ENCODE results near the gene PBX1.
"Not testable (repeated sequence)": the region's sequence is repeated elsewhere in the genome, so short reads cannot be mapped to it uniquely, and the experiment has no call there.

PBX1 gene

DNA sequence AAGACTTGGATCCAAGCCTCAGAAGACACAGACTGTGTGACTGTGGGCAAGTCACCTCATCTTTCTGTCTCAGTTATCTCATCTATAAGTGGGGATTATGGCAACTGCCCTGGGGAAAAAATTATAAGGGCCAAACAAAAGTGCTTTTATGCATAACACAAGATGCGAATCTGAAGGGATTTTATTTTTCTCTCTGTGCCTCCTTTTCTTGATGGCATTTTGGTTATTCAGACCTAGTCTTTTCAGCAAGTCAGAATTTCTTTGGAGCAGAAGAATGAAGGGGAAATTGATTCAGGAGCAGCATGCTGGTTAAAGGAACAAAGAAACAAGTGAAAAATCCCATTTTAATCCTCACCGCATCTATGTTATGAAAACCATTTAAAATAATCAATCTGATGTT is 86.9 kb downstream of the PBX1 start:
- DNase-seq: no peak

GRCh38 chr1:164647211-164647610 is 88.2 kb downstream of the PBX1 start:
- no peak for DNase-seq

DNA sequence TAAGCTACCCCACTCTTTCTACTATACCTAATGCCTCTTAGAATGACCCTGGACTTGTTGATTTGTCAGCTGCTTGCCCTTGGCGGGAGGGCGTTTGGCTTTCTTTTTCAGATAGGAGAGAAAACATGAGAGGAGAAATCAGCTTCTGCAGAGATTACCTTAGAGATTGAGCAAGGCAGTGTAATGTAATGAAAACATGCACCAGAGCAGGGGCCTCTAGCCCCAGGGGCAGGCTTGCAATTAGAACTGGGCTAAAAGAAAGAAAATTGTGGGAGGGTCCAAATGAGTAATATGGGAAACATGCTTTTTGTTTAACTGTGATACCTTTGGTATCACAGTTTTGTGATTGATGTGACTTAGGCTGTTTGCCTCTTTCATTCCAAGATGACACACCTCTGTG is 89.7 kb downstream of the PBX1 start:
- DNase-seq: no peak

GRCh38 chr1:164649146-164649545 is 90.2 kb downstream of the PBX1 start:
- no peak for DNase-seq

GRCh38 chr1:164650531-164650930 is 91.5 kb downstream of the PBX1 start:
- DNase-seq: no peak

DNA sequence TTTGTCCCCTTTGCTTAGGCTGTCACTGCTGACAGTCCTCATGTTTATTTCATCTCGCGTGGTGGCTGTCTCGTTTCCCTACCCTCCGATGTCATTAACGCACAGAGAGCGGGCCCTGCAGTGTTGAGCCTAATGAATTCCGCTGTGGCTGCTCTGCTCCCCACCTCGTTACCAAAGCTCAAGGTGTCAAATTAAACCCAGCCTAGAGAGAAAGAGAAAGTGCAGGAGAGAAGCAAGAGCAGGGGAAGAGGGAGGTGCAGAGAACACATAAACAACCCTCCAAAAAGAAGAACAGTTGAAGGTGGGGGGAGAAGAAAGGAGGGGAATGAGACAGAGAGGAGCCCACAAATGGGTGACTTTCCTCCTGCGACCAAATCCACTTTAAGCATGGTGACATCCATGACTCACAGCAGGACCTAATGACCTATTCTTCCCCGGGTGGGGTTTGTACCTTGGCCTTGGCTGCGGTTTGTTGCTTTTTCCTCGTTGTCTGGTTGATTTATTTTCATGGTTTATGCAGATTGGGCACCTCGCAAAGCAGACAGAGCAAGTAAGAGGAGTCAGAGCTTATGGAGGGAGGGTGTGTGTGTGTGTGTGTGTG is 92.5 kb downstream of the PBX1 start:
- DNase-seq: no peak

- DNase-seq: not testable (repeated sequence)
Measured at GRCh38 chr1:164652969-164653368, 94.0 kb downstream of the PBX1 start.

DNA sequence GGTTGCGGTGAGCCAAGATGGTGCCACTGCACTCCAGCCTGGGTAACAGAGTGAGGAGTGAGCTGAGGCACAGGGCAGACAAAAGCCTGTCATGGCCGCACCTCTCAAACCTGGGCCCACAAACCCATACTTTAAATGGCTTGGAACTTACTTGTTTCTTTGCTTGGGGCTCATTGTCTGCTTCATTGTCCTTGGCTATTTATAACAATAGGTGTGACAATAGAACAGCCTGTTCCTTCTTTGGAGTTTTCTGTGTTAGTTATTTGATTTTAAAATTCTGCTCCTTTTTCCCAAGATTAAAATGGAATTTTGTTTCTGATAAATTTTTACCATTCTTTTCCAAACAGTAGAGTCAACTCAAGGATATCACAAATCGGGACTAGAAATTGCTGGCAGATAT is 94.7 kb downstream of the PBX1 start:
- DNase-seq: no peak

- no peak for DNase-seq
Measured at GRCh38 chr1:164654200-164654599, 95.2 kb downstream of the PBX1 start.

- DNase-seq: no peak
Measured at GRCh38 chr1:164658864-164659263, 99.9 kb downstream of the PBX1 start.

DNA sequence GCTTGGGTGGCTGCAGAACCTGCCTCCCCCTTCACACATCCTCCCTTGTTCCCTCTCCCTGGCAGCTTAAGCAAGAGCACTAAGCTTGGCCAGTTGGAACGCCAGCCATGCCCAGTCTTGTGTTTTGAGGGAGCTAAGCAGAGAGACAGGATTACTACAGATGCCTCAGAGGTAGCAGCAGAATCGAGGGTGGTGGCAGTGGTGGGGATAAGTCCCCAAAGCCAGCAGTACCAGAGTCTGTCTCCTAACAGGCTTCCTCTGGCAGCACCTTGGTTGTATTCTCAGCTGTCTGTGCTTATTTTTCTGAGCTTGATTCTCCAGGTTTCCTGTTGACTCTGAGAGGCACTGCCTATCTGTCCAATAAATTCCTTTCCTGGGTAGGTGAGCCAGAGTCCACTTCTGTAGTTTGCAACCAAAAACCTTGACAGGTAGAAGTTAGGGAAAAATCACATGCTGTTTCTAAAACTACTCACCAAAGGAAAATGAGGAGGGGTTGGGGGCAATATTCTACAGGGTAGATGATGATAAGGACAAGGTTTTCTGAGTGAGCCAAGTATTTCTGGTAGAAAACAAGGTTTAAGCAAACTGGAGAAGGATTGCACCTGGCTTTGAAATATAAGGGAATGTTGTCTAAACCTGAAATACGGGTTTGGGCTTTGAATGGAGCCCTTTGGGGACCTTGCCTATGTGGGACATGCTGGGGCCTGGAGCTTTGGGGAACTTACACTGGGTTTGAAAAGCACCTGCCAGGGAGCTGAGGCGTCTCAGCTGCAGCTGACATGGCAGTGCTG is 100.8 kb downstream of the PBX1 start:
- DNase-seq: no peak

GRCh38 chr1:164660412-164660772 is 101.4 kb downstream of the PBX1 start:
- peak; percentile 1 to 9 for DNase-seq

- no peak for DNase-seq
Measured at GRCh38 chr1:164660775-164661174, 101.8 kb downstream of the PBX1 start.

DNA sequence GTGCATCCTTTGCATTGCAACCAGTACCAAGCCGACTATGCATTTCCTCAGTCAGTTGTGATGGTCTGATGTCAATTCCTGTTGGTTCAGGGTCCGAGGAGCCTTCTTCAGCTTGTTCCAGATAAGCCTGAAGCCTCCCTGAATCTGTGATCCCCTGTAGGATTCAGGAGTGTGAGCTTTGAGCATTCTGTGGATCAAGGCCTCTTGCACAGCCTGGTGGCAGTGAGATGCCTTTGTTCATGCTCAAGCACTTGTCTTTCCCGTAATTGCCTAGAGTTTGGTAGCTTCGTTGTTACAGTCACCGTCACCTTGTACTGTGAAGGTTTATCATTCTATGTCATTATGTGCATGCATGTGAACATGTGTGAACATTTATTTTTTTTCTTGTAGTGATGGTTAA is 103.5 kb downstream of the PBX1 start:
- DNase-seq: no peak

DNA sequence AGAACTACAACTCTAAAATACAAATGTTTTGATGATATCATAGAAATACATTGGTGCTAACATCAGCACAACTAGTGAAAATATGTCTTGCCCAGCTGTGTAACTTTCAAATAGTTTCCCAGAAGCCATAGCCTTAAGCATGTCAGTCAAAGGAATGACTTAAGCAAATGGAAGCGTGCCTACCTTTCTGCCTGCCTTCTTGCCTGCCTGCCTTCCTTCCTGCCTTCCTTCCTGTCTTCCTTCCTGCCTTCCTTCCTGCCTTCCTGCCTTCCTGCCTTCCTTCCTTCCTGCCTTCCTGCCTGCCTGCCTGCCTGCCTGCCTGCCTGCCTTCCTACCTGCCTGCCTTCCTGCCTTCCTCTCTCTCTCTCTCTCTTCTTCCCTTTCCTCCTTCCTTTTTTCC is 104.0 kb downstream of the PBX1 start:
- DNase-seq: no peak

- no peak for DNase-seq
Measured at GRCh38 chr1:164664127-164664526, 105.1 kb downstream of the PBX1 start.

DNA sequence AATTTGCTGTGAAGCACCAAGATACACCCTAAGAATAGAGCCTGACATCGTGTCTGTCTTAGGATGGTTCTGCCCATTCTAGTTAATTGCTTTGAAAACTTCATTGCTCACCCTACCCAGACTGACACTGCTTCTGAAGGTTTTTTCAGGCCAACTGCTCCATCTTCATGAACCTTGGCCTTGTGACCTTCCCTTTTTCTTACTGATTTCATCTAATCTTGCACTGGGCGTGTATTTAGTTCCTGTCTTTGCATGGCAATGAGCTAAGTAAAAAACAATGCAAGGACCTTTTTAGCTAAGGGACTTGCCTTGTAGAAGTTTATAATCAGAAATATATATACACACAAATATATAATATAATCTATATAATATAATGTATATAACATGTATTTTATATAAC is 108.0 kb downstream of the PBX1 start:
- no peak for DNase-seq

DNA sequence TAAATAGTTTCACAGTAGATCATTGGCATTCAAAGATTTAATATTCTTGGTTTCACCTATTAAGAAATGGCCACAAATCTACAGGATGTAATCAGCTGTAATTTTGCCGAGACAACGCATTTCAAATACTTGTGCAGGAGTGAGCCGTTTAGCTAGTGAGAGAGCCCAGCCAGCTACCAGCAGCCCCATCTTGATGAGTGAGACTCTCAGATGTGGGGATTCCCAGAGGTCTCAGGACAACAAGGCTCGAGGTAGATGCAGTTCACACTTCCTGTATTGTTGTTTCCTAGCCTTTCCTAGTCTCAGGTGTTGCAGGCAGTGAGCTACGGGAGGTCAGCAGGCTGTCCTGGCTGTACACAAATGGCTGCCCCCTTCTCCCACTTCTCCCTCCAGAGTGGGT is 108.6 kb downstream of the PBX1 start:
- no peak for DNase-seq

DNA sequence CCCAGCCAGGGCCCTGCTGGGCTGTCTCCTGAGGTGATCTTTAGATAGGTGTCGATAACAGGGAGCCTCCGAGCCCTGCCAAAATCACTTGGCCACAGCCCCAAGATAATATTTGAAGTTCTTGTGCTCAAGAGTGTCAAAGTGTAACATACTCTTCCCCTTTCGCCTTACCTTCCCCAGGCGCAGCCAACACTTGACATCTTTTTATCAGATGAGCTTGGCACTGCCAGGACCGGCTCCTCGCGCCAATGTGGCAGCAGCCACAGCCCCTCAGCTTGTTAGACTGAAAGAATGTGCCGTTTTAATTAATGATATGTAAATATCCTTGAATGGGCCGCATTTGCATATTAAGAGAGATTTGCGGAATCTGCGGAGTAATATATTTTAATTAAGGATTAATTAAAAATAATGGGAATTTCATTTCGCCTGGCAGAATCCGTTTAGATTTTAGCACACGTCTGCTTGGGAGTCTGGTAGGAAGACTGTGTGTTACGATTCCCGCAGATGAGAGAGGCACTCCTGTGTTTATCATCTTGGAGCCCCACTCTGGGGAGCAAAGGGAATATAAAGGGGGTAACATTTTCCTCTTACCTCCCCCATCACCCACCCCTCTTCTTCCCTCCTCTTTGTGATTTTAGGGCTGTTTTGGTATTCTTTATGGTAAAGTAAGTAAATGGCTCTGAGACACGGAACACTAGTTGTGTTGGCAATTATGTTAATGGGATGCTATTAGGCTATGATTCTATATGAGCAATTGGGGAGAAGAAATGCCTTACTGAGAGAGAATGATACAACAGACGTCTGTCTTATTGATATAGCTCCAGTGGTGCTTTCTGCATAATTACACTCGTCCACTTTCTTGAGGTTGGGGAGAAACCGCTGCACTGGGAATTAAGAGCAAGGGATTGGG is 109.8 kb downstream of the PBX1 start:
- no peak for DNase-seq

GRCh38 chr1:164670026-164670425 is 111.0 kb downstream of the PBX1 start:
- DNase-seq: no peak

DNA sequence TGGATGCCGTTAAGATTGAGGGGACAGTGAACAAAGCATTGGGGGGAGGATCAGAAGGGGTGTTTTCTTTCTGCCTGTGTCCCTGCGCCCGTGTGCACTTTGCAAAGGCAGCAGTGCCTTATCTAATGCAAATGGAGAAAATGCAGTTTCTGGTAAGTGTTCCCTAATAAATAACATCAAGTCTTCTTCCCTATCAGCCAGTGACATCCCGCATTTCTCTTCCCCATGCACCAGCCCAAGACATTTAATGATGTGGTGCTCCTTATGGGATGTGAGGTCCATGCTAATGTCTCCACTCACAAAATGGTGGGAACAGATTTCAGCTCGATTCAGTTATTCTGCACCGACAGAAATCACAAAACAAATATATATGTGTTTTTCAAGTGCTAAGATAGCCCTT is 111.8 kb downstream of the PBX1 start:
- DNase-seq: no peak

- DNase-seq: no peak
Measured at GRCh38 chr1:164671323-164671965, 112.5 kb downstream of the PBX1 start.

GRCh38 chr1:164671966-164672571 is 113.1 kb downstream of the PBX1 start:
- no peak for DNase-seq

Measured in AML-193 (cell line).